HTR-8/SVneo (cell line): Measurements from ENCODE around the gene MED22.
"Not testable (repeated sequence)": the region's sequence is repeated elsewhere in the genome, so short reads cannot be mapped to it uniquely, and the experiment has no call there.

Experiments
- DNase-seq: peaks from one replicate; pipeline ENCODE4 v3.0.0; 2011; ENCODE audit warnings: low spot score, mixed read lengths; ENCODE audit not compliant: insufficient read length
- FAIRE-seq: peaks from 2 replicates; lab custom pipeline; 2011; peaks lifted over from hg19 to GRCh38; lab: Jason Lieb, UNC

Gene MED22

GRCh38 chr9:133321411-133321935 is 26.5 kb downstream of the MED22 start:
- DNase-seq, result no peak
- no peak for FAIRE-seq

GRCh38 chr9:133320421-133320881 is 27.5 kb downstream of the MED22 start:
- DNase-seq (no peak), FAIRE-seq (no peak)

- not testable (repeated sequence) for FAIRE-seq, DNase-seq
Measured at GRCh38 chr9:133317551-133317950, 30.4 kb downstream of the MED22 start.

GRCh38 chr9:133315997-133316396 is 31.9 kb downstream of the MED22 start:
- FAIRE-seq, result no peak
- no peak for DNase-seq

GRCh38 chr9:133309608-133310007 is 38.3 kb downstream of the MED22 start:
- DNase-seq (no peak), FAIRE-seq (no peak)

GRCh38 chr9:133307301-133307700 is 40.6 kb downstream of the MED22 start:
- DNase-seq (no peak), FAIRE-seq (no peak)

- FAIRE-seq, result no peak
- peak; percentile 20 for DNase-seq
Measured at GRCh38 chr9:133306242-133307204, 41.4 kb downstream of the MED22 start.

GRCh38 chr9:133305731-133306130 is 42.2 kb downstream of the MED22 start:
- DNase-seq (no peak), FAIRE-seq (no peak)

- DNase-seq (no peak), FAIRE-seq (no peak)
Measured at GRCh38 chr9:133304477-133305377, 43.2 kb downstream of the MED22 start.

- no peak for DNase-seq
- no peak for FAIRE-seq
Measured at GRCh38 chr9:133304158-133304470, 43.8 kb downstream of the MED22 start.

- no peak for DNase-seq
- no peak for FAIRE-seq
Measured at GRCh38 chr9:133303266-133304157, 44.4 kb downstream of the MED22 start.

GRCh38 chr9:133301253-133302230 is 46.4 kb downstream of the MED22 start:
- FAIRE-seq (no peak), DNase-seq (no peak)

- not testable (repeated sequence) for FAIRE-seq, DNase-seq
Measured at GRCh38 chr9:133299996-133300395, 47.9 kb downstream of the MED22 start.

GRCh38 chr9:133294257-133294656 is 53.7 kb downstream of the MED22 start:
- no peak for FAIRE-seq
- no peak for DNase-seq

GRCh38 chr9:133290751-133291302 is 57.1 kb downstream of the MED22 start:
- no peak for FAIRE-seq

More at GRCh38 chr9:133290751-133291302, 57.1 kb downstream of the MED22 start:
- DNase-seq, result no peak
